LHCN-M2 (cell line): ENCODE measurements around the gene ZFHX3. TPM values are rescaled to one million over a fixed set of nuclear protein-coding genes. Genes with fewer than 3 reads are reported as not detected.
A peak's percentile ranks its signal among the peaks of the same experiment; 100 is the strongest.

Source experiments
- DNase-seq: peaks from one replicate; pipeline ENCODE4 v3.0.0-alpha.2; 2012; ENCODE audit warnings: low read depth
- total RNA-seq: library from RNA; depleted of rRNA; stranded (reverse); fragments of >200 nt; gene quantifications from 2 replicates; pipeline ENCODE4 v1.2.3, GENCODE V29; 2014

Gene ZFHX3
- total RNA-seq, 1 experiment from 2014 or later: 5.1 TPM

- DNase-seq: no peak
Measured at GRCh38 chr16:73040136-73040535, 7.8 kb downstream of the ZFHX3 start.

- DNase-seq: no peak
Measured at GRCh38 chr16:73037845-73038570, 9.9 kb downstream of the ZFHX3 start.

GRCh38 chr16:73037331-73037745, 10.6 kb downstream of the ZFHX3 start:
- peak; percentile 62 for DNase-seq

- no peak for DNase-seq
Measured at GRCh38 chr16:73036074-73036826, 11.7 kb downstream of the ZFHX3 start.

GRCh38 chr16:73034374-73034773, 13.6 kb downstream of the ZFHX3 start:
- DNase-seq: no peak

GRCh38 chr16:73033271-73033998, 14.5 kb downstream of the ZFHX3 start:
- peak; percentile 53 for DNase-seq

- DNase-seq: no peak
Measured at GRCh38 chr16:73032541-73033270, 15.2 kb downstream of the ZFHX3 start.

- no peak for DNase-seq
Measured at GRCh38 chr16:73031984-73032383, 15.9 kb downstream of the ZFHX3 start.

GRCh38 chr16:73031155-73031866, 16.6 kb downstream of the ZFHX3 start:
- DNase-seq: no peak

- no peak for DNase-seq
Measured at GRCh38 chr16:73028721-73029361, 19.1 kb downstream of the ZFHX3 start.

GRCh38 chr16:73028263-73028662, 19.7 kb downstream of the ZFHX3 start:
- no peak for DNase-seq

GRCh38 chr16:73027685-73028111, 20.2 kb downstream of the ZFHX3 start:
- no peak for DNase-seq

- DNase-seq: no peak
Measured at GRCh38 chr16:73026754-73027684, 20.9 kb downstream of the ZFHX3 start.

- no peak for DNase-seq
Measured at GRCh38 chr16:73025856-73026210, 22.1 kb downstream of the ZFHX3 start.

- DNase-seq: no peak
Measured at GRCh38 chr16:73025151-73025855, 22.6 kb downstream of the ZFHX3 start.

- DNase-seq: no peak
Measured at GRCh38 chr16:73024571-73025105, 23.3 kb downstream of the ZFHX3 start.

- no peak for DNase-seq
Measured at GRCh38 chr16:73023752-73024570, 24.0 kb downstream of the ZFHX3 start.

GRCh38 chr16:73023320-73023719, 24.6 kb downstream of the ZFHX3 start:
- DNase-seq: no peak
